Erythroblast (primary cell): Measurements from ENCODE around the gene TCAP.

Experiments
- GATA1 ChIP-seq: IDR thresholded peaks from 2 replicates; pipeline ENCODE4 v1.6.1; 2011; ENCODE audit warnings: low read depth, mild to moderate bottlenecking, control low read depth, low read length, moderate library complexity
- POLR2A ChIP-seq: IDR thresholded peaks from 2 replicates; pipeline ENCODE4 v1.6.1; 2011; ENCODE audit warnings: mild to moderate bottlenecking, low read length

GRCh38 chr17:39687546-39688474 lies 22.7 kb downstream of the TCAP start, which contains the start of gene PGAP3:
- TF ChIP-seq POLR2A: peak; percentile 77
- no peak for TF ChIP-seq GATA1
